ENCODE results near the gene KLF13.

The KLF13 gene

GRCh38 chr15:31317017-31317416, 9.6 kb upstream of the KLF13 start:
- DNase-seq (ENCODE audit: low read depth) = no peak

- DNase-seq (ENCODE audit: low read depth) = no peak
These were observed 9.0 kb upstream of the KLF13 start for GRCh38 chr15:31317421-31318327.

- DNase-seq (ENCODE audit: low read depth) = no peak
These were observed 8.2 kb upstream of the KLF13 start for GRCh38 chr15:31318429-31318828.

- DNase-seq (ENCODE audit: low read depth) = no peak
These were observed 6.6 kb upstream of the KLF13 start for GRCh38 chr15:31320022-31320421.

- DNase-seq (ENCODE audit: low read depth) = no peak
These were observed 5.2 kb upstream of the KLF13 start for GRCh38 chr15:31321418-31321817.

- no peak for DNase-seq (ENCODE audit: low read depth)
These were observed 4.1 kb upstream of the KLF13 start for GRCh38 chr15:31322504-31322903.

GRCh38 chr15:31323627-31324026, 3.0 kb upstream of the KLF13 start:
- no peak for DNase-seq (ENCODE audit: low read depth)

GRCh38 chr15:31324186-31324585, 2.4 kb upstream of the KLF13 start:
- no peak for DNase-seq (ENCODE audit: low read depth)

GRCh38 chr15:31324806-31325594, 1.6 kb upstream of the KLF13 start:
- DNase-seq (ENCODE audit: low read depth) = no peak

GRCh38 chr15:31325595-31326155, 960 bp upstream of the KLF13 start:
- no peak for DNase-seq (ENCODE audit: low read depth)

GRCh38 chr15:31326875-31327668, 437 bp downstream of the KLF13 start:
- peak; percentile 27 for DNase-seq (ENCODE audit: low read depth)

GRCh38 chr15:31327669-31328427, 1.2 kb downstream of the KLF13 start:
- DNase-seq (ENCODE audit: low read depth) = no peak

GRCh38 chr15:31328428-31328968, 1.9 kb downstream of the KLF13 start:
- no peak for DNase-seq (ENCODE audit: low read depth)

GRCh38 chr15:31328969-31329639, 2.5 kb downstream of the KLF13 start:
- no peak for DNase-seq (ENCODE audit: low read depth)

GRCh38 chr15:31329640-31330010, 3.0 kb downstream of the KLF13 start:
- DNase-seq (ENCODE audit: low read depth) = no peak

- no peak for DNase-seq (ENCODE audit: low read depth)
These were observed 3.6 kb downstream of the KLF13 start for GRCh38 chr15:31330111-31330785.

GRCh38 chr15:31330836-31331235, 4.2 kb downstream of the KLF13 start:
- DNase-seq (ENCODE audit: low read depth) = no peak

- no peak for DNase-seq (ENCODE audit: low read depth)
These were observed 4.8 kb downstream of the KLF13 start for GRCh38 chr15:31331389-31331788.

GRCh38 chr15:31332020-31332680, 5.5 kb downstream of the KLF13 start:
- no peak for DNase-seq (ENCODE audit: low read depth)

All from GM04504 (cell line).